Activated CD4-positive, alpha-beta T cell treated with anti-CD3 and anti-CD28 coated beads, Interleukin-2, amount 50 U/mL, for 24 hours (primary cell): ENCODE data around the gene HPX.
A peak's percentile ranks its signal among the peaks of the same experiment; 100 is the strongest.

Experiments used
- DNase-seq, 2 donors: peaks; one replicate each; pipeline ENCODE4 v3.0.0-alpha.2; 2020; ENCODE audit warnings: low read depth in 1 of 2, low spot score in 1 of 2

Gene HPX

GRCh38 chr11:6417907-6418556 is 22.8 kb downstream of the HPX start:
- no peak for DNase-seq

- no peak for DNase-seq
Observed at GRCh38 chr11:6415797-6416196, 25.0 kb downstream of the HPX start.

- DNase-seq = no peak
Observed at GRCh38 chr11:6414874-6415328, 25.9 kb downstream of the HPX start.

- DNase-seq = peak in 1 of 2 donors; percentile 65
Observed at GRCh38 chr11:6413791-6414201, 27.0 kb downstream of the HPX start.

GRCh38 chr11:6411594-6412031 is 29.2 kb downstream of the HPX start:
- DNase-seq = no peak

GRCh38 chr11:6410695-6411430 is 29.9 kb downstream of the HPX start:
- no peak for DNase-seq

- no peak for DNase-seq
Observed at GRCh38 chr11:6406370-6406769, 34.4 kb downstream of the HPX start.

- no peak for DNase-seq
Observed at GRCh38 chr11:6405846-6406245, 34.9 kb downstream of the HPX start.

- no peak for DNase-seq
Observed at GRCh38 chr11:6405052-6405667, 35.6 kb downstream of the HPX start.

GRCh38 chr11:6404342-6405051 is 36.3 kb downstream of the HPX start:
- DNase-seq = no peak

GRCh38 chr11:6403539-6403938 is 37.2 kb downstream of the HPX start:
- no peak for DNase-seq

- DNase-seq = peak in 1 of 2 donors; percentile 65
Observed at GRCh38 chr11:6402561-6402981, 38.2 kb downstream of the HPX start.

GRCh38 chr11:6402061-6402470 is 38.7 kb downstream of the HPX start:
- no peak for DNase-seq

GRCh38 chr11:6401464-6401863 is 39.3 kb downstream of the HPX start:
- no peak for DNase-seq

GRCh38 chr11:6400431-6401345 is 40.1 kb downstream of the HPX start:
- DNase-seq = no peak

GRCh38 chr11:6397636-6398035 is 43.2 kb downstream of the HPX start:
- no peak for DNase-seq

- no peak for DNase-seq
Observed at GRCh38 chr11:6397156-6397555, 43.6 kb downstream of the HPX start.

- no peak for DNase-seq
Observed at GRCh38 chr11:6395470-6396060, 45.2 kb downstream of the HPX start.

- DNase-seq = no peak
Observed at GRCh38 chr11:6393989-6394670, 46.7 kb downstream of the HPX start.
